ENCODE results near the gene COL19A1.

COL19A1 gene

DNA sequence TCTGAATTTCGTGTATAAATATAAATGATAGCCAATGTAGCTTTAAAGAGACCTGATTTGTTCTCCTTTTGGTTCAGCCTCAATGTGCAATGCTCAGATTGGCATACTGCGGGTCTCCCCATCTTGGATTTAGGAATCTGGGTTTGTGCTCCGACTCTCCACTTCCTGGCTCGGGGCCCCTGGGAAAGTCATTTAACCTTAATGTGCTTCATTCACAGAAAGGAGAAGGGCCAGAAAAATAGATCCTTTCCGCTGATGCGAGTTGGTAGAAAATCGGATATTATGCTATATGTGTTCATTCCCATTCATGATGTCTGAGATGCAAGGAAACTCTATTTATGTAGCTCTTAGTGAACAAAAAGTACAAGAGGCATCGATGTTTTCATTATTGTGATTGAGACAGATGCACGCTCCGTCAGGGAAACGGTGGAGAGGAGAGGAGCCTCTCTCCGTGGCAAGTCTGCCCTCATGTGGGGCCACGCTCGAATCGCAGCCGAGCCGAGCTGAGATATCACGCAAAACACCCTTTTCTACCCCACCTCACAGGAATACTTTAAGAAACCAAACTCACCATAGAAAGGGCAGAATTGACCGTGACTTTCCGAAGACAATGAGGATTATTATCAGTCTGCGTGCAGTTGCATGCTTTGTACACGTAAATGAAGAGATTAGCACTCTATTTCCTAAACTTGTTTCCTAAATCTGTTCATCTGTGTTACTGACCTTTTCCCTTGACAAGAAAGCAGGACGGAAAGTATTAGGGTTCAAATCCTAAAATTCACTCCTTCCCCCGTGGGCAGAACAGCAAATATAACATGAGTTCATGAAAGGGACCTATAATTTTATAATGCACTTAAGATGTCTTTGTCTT lies 300.0 kb downstream of the COL19A1 start:
- Mint-ChIP-seq H3K4me1 (no peaks in the 10 kb centered on the region), H3K27me3 (peaks cover 17% of the 10 kb centered on the region), H3K36me3 (no peaks in the 10 kb centered on the region), H3K9me3 (no peaks in the 10 kb centered on the region), H3K4me3 (no peak overlapping the region), H3K27ac (no peak overlapping the region)
- CTCF ChIA-PET = interaction anchor here (0.9 to 1.4 kb wide), 4 partner anchors 28 to 435 kb away, joined by 3 to 4 read pairs (median 3); no protein-coding TSS in a partner anchor
- DNase-seq = peak; percentile 52

DNA sequence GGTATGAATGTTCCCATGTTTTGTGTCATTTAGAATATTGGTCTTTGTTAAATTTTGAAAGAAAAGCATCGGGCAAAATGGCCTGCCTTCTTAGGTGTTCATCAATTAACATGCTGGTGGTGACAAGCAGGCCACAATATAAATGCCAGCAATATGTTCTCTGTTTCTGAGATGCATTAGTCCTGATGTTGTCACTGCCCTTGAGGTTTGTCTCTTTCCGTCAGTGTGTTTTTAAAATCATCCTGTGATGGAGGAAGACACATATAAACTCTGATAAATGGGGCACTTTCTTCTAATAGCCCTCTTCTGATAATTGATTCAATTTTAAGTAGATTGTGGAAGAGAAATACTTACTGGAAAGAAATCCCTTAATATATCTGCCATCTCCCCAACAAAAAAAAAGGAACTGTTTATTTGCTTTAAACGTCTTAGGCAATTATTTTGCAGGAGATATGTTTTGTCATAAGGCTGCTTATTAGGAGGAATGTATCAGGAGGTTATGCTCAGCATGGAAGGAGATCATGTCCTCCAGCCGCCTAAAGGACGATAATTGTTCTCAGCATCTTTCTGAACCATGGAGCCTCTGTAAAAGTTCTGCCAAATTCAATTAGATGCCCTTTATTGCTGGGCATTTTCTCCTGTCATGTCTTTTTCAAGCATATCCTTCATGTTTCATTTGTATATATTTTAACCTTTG lies 302.5 kb downstream of the COL19A1 start:
- DNase-seq = no peak
- CTCF ChIA-PET = interaction anchor here (0.7 kb wide), 1 partner anchor 1590 kb away, joined by 3 read pairs; no protein-coding TSS in a partner anchor
- H3K27me3 Mint-ChIP-seq = peaks cover 12% of the 10 kb centered on the region
- no peaks in the 10 kb centered on the region for H3K9me3 Mint-ChIP-seq
- no peak overlapping the region for H3K27ac Mint-ChIP-seq
- H3K36me3 Mint-ChIP-seq = no peaks in the 10 kb centered on the region
- H3K4me1 Mint-ChIP-seq = no peaks in the 10 kb centered on the region
- no peak overlapping the region for H3K4me3 Mint-ChIP-seq

DNA sequence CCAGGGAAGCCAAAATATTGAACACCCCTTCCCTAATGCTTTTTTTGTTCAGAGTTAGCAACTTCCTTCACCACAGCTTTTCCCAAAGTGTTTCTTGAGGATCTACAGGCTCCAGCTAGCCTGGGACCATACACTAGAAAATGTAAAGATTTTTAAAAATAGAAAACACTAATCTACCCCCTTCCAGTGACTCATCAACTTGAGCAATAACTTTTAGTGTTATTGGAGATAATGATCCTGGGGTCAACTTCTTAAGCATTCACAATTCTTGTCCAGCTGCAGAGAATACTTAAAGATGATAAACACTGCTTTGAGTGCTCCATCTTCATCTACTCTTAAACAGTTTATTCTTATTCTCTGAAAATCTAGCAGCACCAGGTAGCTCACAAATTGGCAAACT lies 304.9 kb downstream of the COL19A1 start:
- Mint-ChIP-seq H3K4me3 (no peak overlapping the region), H3K27ac (no peak overlapping the region), H3K36me3 (no peaks in the 10 kb centered on the region), H3K9me3 (no peaks in the 10 kb centered on the region), H3K4me1 (no peaks in the 10 kb centered on the region), H3K27me3 (peaks cover 8% of the 10 kb centered on the region)
- no peak for DNase-seq
- CTCF ChIA-PET = no interaction called here

DNA sequence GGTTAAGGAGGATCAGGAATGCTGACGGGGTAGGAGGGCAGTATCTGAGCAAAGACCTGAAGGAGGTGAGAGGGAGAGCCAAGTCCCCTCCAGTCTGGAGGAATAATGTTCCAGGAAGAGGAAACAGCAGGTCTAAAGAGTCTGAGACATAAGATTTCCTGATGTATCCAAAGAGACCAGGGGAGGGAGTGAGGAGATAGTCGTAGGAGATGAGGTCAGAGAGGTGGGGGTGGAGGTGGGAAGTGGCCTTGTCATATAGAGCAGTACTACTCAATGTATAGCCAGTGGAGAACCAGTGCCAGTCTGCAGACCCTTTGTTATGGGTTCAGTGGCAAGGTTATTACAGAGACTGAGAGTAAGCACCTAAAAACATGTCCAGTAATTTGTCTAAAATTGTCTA lies 305.9 kb downstream of the COL19A1 start:
- no peaks in the 10 kb centered on the region for H3K4me1 Mint-ChIP-seq
- H3K9me3 Mint-ChIP-seq = no peaks in the 10 kb centered on the region

DNA sequence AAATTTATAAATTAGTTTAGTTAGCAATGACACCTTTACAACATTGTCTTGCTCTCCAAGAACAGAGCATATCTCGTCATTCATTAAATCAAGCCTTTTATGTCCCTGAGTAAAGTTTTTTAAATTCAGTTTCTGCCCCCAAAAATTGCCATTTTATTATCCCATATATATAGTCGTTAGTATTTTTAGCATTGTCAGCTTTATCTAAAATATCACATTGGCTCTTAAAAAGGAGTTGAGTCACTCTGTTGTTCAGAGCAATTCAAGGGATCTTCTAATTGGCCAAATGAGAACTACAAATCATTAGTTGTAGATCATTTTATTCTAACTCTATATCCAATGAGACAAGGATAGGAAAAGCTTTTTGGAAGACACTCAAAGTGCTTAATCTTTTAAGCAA lies 309.4 kb downstream of the COL19A1 start:
- no peak for DNase-seq
- Mint-ChIP-seq H3K27ac (no peak overlapping the region), H3K4me1 (no peaks in the 10 kb centered on the region), H3K36me3 (no peaks in the 10 kb centered on the region), H3K9me3 (no peaks in the 10 kb centered on the region), H3K4me3 (no peak overlapping the region), H3K27me3 (no peaks in the 10 kb centered on the region)
- CTCF ChIA-PET = interaction anchor here (0.7 kb wide), 1 partner anchor 174 kb away, joined by 3 read pairs; no protein-coding TSS in a partner anchor

More for the DNA sequence above, 305.9 kb downstream of the COL19A1 start:
- CTCF ChIA-PET = no interaction called here
- H3K27me3 Mint-ChIP-seq = peaks cover 4% of the 10 kb centered on the region
- no peaks in the 10 kb centered on the region for H3K36me3 Mint-ChIP-seq
- DNase-seq = no peak
- H3K27ac Mint-ChIP-seq = no peak overlapping the region
- H3K4me3 Mint-ChIP-seq = no peak overlapping the region

DNA sequence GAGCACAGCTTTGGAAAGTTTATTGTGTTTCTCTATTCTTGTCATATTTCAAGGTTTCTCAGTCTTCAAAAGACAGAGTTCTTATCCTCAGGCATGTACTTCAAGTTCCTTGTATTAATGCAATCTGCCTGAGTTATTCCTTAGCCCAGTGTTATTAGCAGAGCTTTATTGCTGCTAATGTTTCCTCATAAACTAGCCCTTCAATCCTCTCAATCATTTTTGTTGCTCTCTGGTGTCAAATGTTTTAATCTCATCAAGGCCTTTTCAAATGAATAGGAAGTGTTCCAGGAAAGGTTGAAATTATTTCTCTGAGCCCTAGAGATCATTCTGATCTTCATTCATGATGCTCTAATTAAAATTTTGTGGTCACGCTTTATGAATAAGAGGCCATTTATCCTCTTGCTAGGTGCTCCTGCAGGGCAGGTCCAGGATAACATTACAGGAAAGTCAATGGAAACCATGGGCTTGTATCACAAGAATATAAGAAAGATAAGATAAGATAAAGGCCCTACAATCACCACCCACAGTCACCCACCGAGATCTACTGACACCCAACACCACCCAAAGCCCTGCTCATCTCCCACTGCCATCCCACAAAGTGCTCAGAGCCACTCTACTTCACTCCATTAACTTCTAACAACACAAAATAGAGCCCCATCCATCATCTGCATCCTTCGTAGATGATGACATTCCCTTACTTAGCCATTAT lies 310.6 kb downstream of the COL19A1 start:
- no peak overlapping the region for H3K4me3 Mint-ChIP-seq
- H3K36me3 Mint-ChIP-seq = no peaks in the 10 kb centered on the region

DNA sequence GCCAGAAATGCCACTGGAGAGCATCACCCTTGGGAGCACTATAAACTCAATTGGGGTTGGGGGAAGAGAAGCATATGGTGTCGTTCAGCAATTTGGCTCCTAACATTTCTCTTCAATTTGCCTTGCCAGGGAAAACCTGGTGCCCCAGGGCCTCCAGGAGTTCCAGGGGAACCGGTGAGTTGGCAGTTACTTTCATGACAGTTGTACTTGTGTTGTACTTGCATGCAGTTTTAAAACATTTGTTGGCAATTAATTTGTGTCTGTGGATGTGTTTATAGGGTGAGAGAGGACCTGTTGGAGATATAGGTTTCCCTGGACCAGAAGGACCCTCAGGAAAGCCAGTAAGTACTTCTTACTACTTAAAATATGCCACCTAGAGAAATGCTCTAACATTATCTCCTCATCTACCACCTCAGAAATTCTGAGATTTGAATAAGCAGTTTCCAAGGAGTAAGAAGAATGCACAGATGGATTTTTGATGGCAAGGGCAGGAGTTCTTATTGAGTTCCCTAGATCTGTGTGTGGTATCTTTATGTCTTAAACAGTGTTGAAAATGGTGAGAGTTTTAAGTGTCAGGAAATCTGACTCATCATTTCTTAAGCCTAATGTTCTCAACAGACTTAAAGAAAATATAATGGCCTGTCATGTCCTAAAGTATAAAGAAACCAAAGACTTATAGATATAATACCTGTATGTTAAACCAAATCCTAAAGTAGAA lies 314.0 kb downstream of the COL19A1 start:
- Mint-ChIP-seq H3K27ac (no peak overlapping the region), H3K4me3 (no peak overlapping the region), H3K9me3 (no peaks in the 10 kb centered on the region), H3K36me3 (no peaks in the 10 kb centered on the region), H3K27me3 (no peaks in the 10 kb centered on the region), H3K4me1 (no peaks in the 10 kb centered on the region)
- no peak for DNase-seq
- CTCF ChIA-PET = no interaction called here

More for the DNA sequence above, 310.6 kb downstream of the COL19A1 start:
- no peak for DNase-seq
- H3K27me3 Mint-ChIP-seq = no peaks in the 10 kb centered on the region
- no peaks in the 10 kb centered on the region for H3K4me1 Mint-ChIP-seq
- no peaks in the 10 kb centered on the region for H3K9me3 Mint-ChIP-seq
- no peak overlapping the region for H3K27ac Mint-ChIP-seq
- CTCF ChIA-PET = no interaction called here

DNA sequence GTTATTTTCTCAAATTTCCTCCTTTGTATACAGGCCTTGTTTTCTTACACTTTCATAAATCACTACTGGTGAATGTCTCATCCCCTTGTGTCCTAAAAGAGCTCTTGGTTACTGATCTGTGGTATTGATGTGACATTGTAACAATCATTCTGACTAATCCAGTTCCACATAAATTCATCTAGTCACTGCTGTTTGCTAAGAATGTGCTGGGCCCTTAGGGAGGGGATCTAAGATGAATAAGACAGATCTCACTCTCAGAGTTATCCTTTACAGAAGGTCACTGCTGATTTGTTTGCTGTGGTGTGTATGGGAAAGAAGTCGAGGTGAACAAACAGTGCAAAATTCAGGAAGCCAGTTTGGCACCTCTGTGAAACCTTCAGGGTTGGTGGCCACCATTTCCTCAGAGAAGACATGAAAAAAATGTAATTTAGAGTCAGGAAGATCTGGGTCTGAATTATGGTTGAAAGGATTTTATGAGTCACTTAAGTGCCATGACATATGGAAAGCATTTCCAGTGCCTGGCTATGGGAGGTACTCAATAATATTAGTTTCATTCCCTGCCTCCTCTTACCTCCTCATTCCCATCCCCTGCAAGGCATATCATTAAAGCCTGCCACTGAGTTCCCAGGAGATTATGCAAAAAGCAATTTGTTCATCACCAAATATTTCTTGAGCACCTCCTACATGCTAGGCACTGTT lies 314.7 kb downstream of the COL19A1 start:
- no peak for DNase-seq
- Mint-ChIP-seq H3K27ac (no peak overlapping the region), H3K27me3 (no peaks in the 10 kb centered on the region), H3K4me3 (no peak overlapping the region), H3K4me1 (no peaks in the 10 kb centered on the region), H3K36me3 (no peaks in the 10 kb centered on the region), H3K9me3 (no peaks in the 10 kb centered on the region)
- CTCF ChIA-PET = no interaction called here

DNA sequence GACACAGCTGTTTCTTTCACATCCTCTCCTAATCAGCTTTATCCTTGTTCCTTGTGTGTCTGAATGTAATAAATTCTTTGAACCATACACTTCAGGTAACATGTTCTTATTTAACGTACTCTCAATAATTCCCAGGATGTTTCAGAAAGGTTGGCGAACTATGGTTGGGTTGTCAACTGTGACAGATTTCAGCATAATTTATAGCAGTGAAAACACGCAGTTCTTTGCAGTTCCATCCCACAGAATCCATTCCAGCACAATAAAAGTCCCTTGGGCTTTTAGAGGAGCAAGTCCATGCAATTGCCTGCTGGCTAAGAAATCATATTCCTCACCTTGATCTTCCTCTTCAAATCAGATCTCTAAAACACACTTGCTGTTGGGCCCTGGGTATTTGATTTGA lies 317.2 kb downstream of the COL19A1 start:
- no peak for DNase-seq
- Mint-ChIP-seq H3K4me3 (no peak overlapping the region), H3K9me3 (no peaks in the 10 kb centered on the region), H3K4me1 (no peaks in the 10 kb centered on the region), H3K27ac (no peak overlapping the region), H3K27me3 (no peaks in the 10 kb centered on the region), H3K36me3 (no peaks in the 10 kb centered on the region)
- CTCF ChIA-PET = no interaction called here

DNA sequence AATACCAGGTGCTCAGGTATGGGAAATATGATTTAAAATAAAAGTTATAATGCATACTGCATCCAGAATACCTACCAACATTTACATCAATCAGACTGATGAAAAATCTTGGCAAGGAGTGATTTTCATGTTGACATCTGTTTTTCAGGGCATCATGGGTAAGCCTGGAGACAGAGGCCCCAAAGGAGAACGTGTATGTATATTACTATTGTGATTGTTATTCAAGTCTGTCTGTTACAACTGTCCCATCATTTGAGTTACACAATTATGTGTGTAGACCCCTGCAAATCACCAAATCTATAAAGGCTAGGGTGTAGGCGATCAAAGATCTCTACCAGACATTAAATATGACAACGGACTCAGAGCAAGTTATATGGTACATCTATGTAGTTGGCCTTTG lies 318.4 kb downstream of the COL19A1 start:
- Mint-ChIP-seq H3K9me3 (no peaks in the 10 kb centered on the region), H3K36me3 (no peaks in the 10 kb centered on the region), H3K4me3 (no peak overlapping the region), H3K27ac (no peak overlapping the region), H3K4me1 (no peaks in the 10 kb centered on the region), H3K27me3 (no peaks in the 10 kb centered on the region)
- no peak for DNase-seq
- CTCF ChIA-PET = no interaction called here

DNA sequence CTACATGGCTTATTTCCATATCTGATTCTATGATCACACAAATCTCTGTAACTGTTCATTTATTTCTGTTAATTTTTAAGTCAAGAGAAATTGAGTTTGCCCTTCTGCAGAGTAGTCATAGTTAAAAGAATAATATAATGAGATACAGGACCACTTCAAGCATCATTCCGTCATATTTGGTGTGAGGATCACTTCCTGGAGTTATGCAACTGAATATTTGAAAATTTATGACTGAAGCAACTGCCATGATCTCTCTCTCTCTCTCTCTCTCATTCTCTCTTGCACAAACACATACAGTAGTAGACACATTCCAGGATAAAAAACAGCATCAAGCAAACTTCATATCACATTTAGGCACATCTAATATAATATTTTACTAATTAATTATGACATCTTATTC lies 320.1 kb downstream of the COL19A1 start:
- CTCF ChIA-PET = no interaction called here
- Mint-ChIP-seq H3K4me1 (no peaks in the 10 kb centered on the region), H3K9me3 (no peaks in the 10 kb centered on the region), H3K27me3 (no peaks in the 10 kb centered on the region), H3K27ac (no peak overlapping the region), H3K36me3 (no peaks in the 10 kb centered on the region), H3K4me3 (no peak overlapping the region)
- no peak for DNase-seq

DNA sequence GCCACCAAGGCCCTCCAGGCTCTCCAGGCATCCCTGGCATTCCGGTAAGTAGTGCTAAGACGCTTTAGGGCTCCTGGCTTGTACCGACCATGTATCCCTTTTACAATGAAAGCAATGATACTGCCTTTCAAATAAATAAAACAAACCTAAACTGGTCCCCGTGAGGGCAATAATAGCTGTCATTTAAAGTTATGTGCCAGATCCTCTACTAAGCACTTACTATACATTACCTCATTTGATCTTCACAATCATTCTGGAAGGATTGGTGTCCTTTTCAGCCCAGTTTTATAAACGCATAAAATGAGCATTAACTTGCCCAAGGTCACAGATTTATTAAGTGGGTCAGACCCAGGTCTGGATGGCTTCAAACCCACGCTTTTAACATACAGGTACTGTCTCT lies 321.8 kb downstream of the COL19A1 start:
- Mint-ChIP-seq H3K4me1 (no peaks in the 10 kb centered on the region), H3K27ac (no peak overlapping the region), H3K36me3 (no peaks in the 10 kb centered on the region), H3K9me3 (no peaks in the 10 kb centered on the region), H3K4me3 (no peak overlapping the region), H3K27me3 (peaks cover 2% of the 10 kb centered on the region)
- no peak for DNase-seq
- CTCF ChIA-PET = no interaction called here

DNA sequence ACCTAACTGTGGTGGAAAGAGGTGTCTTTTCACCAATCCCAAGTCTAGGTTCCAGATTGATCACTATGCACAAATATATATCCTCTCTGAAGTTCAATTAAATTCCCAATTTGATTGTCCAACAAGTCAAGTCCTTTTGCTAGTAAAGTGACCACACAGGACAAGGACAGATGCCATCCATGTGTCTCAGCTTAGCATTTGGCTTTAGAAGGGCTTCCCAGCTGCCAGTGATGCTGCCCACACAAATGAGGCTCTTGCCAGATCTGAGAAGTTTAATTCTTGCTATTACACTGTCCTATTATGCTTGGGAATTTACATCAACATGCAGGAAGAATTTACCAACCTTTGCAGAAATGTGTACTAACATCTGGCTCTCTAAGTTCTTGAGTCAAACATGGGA lies 328.1 kb downstream of the COL19A1 start:
- Mint-ChIP-seq H3K36me3 (no peaks in the 10 kb centered on the region), H3K27ac (no peak overlapping the region), H3K9me3 (no peaks in the 10 kb centered on the region), H3K4me1 (no peaks in the 10 kb centered on the region), H3K4me3 (no peak overlapping the region), H3K27me3 (peaks cover 9% of the 10 kb centered on the region)
- CTCF ChIA-PET = no interaction called here
- no peak for DNase-seq

DNA sequence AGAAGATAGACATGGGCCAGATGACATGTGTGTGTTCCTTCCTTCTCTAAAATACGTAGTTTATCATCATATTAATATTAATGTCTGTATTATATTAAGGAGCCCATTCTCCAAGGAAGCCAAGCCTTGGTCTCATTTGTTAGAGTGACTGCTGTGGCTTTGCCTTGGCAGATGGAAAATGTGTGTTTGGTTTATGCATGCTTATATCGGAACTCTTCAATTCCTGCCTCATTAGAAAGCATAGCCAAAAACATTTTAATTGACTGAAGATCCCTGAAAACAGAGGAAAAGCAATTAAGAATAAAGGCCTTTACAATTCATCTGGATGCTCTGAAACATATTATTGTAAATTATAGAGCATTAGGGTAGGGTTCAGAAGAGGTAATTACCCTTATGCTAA lies 330.2 kb downstream of the COL19A1 start:
- Mint-ChIP-seq H3K27me3 (peaks cover 9% of the 10 kb centered on the region), H3K4me3 (no peak overlapping the region), H3K27ac (no peak overlapping the region), H3K36me3 (no peaks in the 10 kb centered on the region), H3K4me1 (no peaks in the 10 kb centered on the region), H3K9me3 (no peaks in the 10 kb centered on the region)
- CTCF ChIA-PET = no interaction called here
- no peak for DNase-seq

Data from activated naive CD4-positive, alpha-beta T cell treated with anti-CD3 and anti-CD28 coated beads, Interleukin-2, amount 10 ng/mL, durations not matched to agents 7 days and 5 days (primary cell).